HG03354 (cell line): Measurements from ENCODE around the gene ZNF285.
"Not testable (repeated sequence)": the region's sequence is repeated elsewhere in the genome, so short reads cannot be mapped to it uniquely, and the experiment has no call there.

Source experiments
- ATAC-seq: cut with Tn5 transposase; IDR thresholded peaks from one replicate; pipeline ENCODE4 v1.9.1; 2021; ENCODE audit warnings: mild to moderate bottlenecking; ENCODE audit not compliant: unreplicated experiment, poor library complexity, severe bottlenecking

ZNF285 gene

DNA sequence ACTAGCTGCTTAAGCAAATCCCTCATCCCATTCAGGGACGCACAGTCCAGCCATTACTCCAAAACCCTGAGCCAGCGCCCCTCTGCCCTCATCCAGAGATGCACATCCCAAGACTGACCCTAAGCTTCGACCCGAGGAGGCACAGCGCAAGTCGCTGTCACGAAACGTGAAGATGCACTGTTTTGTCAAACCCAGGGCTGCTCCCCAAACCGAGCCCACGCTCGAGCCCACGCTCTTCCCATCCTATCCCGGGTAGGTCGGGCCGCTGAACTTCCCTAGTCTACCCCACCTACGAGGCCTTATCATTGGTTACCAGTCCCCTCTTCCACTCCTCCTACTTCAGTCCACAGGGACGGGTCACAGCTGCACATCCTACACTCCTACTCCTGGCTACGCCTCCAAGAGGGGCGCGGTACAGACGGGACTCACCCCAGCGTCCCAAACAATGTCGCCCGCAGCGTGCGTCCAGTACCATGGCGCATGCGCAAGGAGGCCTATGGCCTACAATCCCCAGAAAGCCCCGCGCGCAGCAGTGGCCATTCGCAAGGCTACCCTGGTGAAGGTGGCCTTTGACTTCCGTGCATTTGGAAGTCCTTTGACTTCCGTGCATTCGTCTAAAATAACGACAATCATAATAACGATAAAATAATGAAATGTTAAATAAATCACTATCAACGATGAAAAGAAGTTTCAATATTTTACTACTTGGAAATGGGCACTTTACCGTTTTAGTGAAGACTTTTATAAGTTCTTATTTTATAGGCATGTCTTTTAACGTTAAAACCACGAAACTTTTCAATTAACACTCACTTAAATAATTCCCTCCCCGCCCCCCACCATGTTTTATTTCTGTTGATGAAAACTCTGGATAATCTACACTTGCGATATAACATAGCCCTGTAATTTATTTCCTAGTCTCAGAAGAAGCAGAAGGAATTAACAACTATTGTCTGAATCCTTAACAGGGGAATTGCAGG lies at the start of gene ZNF285:
Gene ZNF285 (minus strand): TSS at position 470 of the 977 bp plus-strand sequence. CDS start 4,395 bp downstream, outside the sequence.
- ATAC-seq: peak; percentile 86

DNA sequence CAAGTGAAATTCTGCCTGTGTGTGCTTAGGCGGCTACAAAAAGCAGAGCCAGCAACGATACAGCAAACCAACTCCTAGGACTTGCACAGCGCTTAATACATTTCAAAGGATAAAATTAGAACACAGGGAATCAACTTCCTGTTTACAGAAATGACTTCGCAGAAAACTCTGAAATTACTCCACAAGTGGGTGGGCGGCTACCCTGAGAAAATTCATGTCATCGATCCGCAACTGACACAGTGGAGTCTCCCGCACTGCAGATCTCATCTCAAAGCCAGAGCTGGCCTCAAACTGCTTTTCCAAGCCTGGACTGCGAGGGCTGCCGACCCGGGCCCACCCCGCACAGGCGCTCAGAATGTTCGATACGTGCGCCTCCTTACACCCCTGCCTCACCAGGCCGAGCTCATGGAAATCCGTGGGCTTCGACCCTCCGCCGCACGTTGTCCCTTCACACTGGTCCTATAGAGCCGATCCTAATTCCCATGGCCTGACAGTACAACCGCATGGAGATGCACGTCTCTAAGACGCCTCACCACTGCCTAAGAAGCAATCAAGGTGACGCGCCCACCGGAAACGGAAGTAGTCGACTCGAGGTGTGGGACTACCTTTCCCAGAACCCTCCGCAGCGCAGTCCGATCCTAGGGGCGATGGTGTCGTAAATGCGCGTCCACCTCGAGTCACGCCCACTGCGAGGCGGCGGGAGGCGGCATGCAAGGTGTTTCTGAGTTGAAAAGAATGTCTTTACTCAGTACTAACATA lies 46.7 kb upstream of the ZNF285 start, which contains the start of gene ZNF229:
Gene ZNF229 (minus strand): TSS at position 557 of the 759 bp plus-strand sequence. CDS start 5,625 bp downstream, outside the sequence.
- peak; percentile 68 for ATAC-seq

DNA sequence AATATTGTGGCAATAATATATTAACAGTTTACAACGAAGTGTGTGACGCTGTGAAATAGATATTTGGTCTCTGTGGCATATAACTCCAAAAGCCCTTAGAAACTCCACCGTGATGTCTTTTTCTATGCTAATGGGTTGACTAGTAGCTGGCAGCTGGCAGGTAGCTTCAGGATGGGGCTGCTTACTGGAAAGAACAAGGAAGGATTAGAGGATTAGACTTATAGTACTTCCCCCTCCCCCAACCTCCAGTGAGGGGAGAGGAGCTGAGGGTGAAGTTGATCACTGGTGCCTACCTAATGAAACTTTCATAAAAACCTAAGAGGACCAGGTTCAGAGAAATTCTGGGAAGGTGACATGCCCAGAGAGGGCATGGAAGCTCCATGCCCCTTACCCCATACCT lies 37.0 kb upstream of the ZNF285 start:
- no peak for ATAC-seq

DNA sequence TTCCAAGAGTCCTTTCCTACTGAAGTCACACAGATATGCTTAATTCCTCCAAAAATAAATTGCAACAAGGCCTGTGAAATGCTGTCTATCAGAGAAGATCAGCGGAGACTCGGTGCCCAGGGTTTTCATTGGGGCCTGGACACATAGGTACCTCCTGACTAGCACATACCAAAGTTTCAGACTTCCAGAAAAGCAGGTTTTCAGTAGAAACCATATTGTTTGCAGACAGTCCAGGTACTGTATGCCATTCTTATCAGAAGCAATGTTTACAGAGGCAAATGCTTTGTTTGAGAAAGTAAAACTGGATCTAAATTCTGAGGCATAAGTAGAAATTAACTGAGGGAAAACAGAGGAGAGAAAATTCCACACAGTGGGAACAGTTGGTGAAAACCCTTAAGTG lies 34.0 kb upstream of the ZNF285 start:
- ATAC-seq: no peak

DNA sequence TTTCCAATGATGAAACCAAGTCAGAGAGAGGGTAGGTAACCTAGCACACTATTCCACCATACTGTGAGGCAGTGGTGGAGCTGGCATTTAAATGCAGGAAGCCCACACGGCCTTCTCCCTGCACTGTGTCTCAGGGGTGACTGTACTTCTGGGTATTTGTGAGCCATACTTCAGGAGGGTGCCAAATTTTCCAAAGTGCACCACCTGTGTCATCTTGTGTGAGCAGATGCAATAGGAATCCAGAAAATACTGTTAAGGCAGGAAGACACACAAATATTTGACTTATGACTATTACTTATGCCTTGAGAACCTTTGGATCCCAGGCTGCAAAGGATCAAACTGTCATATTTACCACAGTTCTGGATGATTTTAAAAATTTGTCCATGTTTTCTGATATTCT lies 29.5 kb upstream of the ZNF285 start:
- ATAC-seq: no peak

DNA sequence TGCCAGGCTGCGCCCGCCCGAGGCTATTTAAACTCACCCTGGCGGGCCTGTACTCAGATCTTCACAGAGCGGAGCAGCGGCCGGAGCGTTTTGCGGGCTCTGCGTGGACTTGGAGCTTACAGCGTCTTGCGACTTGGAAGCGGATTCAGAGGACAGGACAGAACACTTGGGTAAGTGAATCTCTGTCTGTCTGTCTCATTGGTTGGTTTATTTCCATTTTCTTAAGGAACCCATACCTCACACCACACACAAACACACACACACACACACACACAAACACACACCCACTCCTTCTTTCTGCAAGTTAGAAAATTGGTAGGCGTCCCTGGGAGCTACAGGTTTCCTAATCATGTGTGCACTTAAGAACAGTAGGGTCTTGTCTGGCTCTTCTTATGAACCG lies 14.1 kb upstream of the ZNF285 start:
- not testable (repeated sequence) for ATAC-seq

DNA sequence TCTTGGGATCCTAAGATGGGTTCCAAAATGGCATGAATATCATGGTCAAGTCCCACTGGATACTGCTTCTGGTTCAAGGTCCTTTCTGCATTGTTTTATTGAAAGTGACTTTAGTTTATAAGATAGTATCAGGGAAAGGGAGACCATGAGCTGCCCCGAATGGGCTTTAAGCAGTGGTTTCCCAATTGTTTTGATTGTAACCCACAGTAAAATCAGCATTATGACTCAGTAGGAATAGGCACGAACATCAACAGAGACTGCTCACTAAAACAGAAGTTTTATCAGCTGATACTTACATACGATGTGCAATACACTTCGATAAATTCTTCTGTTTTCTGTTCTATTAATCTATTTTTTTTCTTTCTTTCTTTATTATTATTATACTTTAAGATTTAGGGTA lies 12.1 kb downstream of the ZNF285 start:
- ATAC-seq: not testable (repeated sequence)

DNA sequence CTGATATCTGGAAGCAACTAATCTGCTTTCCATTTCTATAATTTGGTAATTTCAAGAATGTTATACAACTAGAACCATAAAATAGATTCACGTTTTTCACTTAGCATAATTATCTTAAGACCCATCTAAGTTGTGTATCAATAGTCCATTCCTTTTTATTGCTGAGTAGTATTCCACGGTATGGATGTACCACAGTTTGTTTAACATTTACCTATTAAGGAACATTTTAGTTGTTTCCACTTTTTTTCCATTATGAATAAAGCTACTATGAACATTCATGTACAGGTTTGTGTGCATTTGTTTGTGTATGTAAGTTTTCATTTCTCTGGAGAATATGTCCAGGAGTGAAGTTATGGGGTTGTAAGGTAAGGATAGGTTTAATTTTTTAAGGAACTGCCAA lies 26.6 kb downstream of the ZNF285 start:
- no peak for ATAC-seq

DNA sequence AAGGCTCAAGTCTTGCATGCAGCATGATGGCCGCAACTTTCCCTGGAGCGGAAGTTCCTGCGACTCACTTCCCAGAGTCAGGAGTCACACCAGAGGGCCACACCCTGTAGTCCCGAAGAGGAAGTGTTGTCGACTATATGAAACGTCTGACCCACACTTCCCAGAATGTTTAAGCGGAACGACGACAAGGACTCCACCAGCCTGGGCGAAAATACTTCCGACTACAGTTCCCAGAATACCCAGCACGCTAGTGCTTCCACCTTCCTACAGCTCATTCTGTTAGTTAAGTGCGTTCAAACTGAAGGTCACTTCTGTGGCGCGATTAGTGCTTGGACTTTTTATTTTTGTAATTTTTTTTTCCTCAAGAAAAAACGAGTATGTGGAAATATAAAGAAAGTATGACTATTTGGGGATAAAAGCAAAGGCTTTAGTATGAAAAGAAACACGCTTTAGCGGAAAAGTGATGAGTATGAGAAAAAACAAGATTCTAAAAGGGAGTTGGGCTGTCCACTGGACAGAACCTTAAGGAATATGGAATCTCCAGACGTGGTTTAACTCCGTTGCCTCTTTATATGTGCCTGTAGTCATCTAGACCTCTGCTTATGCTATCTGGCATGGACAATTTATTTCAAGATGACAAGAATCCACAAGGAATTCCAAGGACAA lies 29.5 kb downstream of the ZNF285 start:
- ATAC-seq: no peak

DNA sequence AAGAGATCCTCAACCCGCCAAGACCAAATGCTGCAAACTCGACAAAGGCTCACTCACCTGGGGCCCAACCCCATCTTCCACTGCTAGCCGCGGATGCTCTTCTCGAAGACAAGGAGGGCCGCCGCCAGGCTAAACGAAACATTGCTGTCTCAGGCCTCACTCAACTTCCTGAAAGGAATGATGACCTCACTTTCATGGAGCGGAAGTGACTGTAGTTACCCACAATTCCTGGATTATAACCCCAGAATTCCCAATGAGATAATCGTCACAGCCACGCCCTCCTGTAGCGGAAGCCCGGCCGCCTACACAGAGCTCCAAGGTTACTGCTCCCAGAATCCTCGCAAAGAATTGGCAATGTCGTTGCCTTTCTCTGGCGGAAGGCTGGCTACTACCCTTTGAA lies 34.4 kb downstream of the ZNF285 start:
- ATAC-seq: no peak

DNA sequence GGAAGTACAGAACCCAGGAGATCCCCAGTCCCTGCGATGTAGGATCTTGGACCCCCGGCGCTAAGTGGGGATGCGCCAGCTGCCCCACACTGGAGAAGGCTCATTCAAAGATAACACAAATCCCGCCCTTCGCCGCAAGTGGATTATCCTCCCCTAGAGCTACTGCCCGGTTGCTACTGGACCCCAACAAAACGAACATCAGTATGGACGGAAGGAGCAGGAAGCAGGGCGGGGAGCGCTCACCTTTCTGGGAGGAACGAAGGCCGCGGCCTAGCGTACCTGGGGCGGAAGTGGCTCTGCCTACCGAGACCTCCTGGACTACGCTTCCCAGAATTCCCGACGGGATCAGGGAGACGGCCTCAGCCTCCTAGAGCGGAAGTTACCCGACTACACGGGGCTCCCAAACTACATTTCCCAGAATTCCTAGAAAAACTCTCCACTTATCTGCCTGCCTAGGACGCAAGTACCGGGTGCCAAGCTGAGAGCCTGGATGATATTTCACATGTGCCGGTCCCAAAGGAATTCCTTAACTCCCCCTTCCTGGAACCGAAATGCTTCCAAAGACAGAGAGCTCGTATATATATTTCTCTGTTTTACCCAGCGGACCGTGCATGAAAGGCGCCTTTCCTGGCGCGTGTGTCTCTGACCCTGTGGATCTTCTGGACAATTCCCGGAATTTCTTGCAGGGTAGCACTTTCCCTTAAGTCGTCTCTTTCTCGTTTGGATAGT lies 44.9 kb downstream of the ZNF285 start, which contains the start of gene ZNF112:
Gene ZNF112 (minus strand): TSS at position 298 of the 729 bp plus-strand sequence. CDS start 16,141 bp downstream, outside the sequence.
- no peak for ATAC-seq

DNA sequence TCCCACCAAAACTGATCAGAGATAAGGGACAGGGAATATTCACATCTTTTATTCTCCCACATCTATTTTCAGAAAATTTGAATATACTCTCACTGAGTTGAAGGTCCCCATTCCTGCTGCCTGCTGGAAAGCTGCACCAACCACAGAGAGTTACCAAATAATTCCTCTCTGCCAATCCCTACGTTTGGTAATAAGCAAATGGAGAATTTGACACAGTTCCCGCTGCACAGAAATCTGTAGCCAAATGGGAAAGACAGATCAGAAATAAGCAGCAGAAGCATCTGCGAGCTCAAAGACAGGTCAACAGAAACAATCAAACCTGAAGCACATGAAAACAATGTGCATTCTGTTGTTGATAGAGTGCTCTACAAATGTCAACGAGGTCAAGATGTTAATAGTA lies 54.9 kb downstream of the ZNF285 start:
- ATAC-seq: no peak

DNA sequence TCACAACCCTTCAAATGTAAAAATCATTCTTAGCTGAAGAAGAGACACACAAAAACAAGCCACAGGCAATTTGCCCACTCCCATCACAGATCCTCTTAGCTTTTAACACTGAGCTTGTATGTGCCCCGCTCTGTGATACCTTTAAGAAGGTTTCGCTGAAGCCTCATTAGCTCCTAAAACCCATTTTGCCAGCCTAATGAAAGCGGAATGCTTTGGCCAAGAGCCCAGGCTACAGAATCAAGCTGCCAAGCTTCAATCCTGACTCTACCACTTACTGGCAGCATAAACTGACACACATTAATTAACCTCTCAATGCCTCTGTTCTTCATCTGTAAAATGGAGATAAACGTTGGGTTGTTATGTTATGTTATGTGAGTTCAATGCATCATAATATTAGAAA lies 55.4 kb downstream of the ZNF285 start:
- ATAC-seq: no peak

DNA sequence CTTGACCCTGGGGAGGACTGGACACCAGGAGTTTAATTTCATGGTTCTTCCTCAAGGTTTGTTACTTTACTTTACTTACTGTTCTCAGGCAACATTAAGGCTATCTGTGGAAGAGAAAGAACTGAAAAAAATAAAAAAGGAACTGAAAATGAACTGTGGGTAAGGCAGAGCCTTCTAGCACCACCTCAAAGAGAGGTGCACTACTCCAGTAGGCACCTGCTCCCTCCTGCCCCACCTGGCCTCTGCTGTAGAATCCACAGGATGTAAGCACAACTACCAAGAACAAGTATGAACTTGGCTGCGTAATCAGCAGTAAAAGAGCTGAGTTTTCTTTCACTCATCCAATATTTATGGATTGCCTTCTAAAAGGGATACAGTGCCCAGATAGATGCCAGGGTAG lies 57.2 kb downstream of the ZNF285 start:
- no peak for ATAC-seq

DNA sequence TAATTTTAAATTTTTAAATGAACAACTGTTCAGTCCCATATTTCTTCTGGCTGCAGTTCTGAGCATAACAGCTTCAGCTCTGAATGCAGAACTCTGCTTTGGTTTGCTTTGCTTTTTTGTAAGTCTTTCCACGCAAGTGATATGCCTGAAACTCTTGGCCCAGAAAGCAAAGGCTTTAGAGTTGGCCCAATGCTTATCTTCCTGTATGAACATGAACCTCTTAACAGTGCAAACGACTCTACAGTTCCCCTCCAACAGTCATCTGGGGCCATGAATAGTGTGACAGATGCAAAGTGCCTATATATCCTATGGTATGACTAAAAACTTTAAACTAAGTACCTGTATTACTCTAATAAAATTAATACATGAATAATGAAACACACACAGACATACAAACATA lies 59.6 kb downstream of the ZNF285 start:
- no peak for ATAC-seq

DNA sequence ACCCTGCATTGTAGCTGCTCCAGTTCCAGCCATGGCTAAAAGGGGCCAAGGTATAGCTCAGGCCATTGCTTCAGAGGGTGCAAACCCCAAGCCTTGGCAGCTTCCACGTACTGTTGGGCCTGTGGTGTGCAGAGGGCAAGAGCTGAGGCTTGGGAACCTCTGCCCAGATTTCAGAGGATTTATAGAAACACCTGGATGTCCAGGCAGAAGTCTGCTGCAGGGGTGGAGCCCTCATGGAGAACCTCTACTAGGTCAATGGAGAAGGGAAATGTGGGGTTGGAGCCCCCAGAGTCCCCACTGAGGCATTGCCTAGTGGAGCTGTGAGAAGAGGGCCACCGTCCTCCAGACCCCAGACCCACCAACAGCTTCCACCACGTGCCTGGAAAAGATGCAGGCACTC lies 66.8 kb downstream of the ZNF285 start:
- ATAC-seq: not testable (repeated sequence)
